ENCODE data around the gene TRIO.

DNA sequence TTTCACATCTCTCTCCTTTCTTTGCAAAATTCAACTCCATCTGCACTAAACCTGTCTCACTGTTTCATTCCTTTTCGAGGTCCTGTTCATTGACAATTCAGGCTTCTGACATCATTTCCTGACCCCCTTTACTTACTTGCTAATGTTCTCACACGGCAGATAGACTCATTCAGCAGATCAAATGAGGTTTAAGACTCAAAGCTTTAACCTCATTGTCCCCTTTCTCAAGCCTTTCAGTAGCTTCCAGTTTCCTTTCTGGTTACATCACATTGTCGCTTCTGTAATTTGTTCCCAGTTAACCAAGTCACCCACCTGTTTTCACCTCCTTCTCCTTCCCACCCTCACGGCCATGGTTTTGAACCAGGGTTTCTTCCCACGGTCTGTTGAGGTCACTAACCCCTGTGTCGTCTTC is 295.1 kb downstream of the TRIO start:
- no peak for TF ChIP-seq EZH2 (optimal IDR thresholded peaks at IDR 0.05; ENCODE audit: low read depth, low read length)
- TF ChIP-seq, protein P1, sequence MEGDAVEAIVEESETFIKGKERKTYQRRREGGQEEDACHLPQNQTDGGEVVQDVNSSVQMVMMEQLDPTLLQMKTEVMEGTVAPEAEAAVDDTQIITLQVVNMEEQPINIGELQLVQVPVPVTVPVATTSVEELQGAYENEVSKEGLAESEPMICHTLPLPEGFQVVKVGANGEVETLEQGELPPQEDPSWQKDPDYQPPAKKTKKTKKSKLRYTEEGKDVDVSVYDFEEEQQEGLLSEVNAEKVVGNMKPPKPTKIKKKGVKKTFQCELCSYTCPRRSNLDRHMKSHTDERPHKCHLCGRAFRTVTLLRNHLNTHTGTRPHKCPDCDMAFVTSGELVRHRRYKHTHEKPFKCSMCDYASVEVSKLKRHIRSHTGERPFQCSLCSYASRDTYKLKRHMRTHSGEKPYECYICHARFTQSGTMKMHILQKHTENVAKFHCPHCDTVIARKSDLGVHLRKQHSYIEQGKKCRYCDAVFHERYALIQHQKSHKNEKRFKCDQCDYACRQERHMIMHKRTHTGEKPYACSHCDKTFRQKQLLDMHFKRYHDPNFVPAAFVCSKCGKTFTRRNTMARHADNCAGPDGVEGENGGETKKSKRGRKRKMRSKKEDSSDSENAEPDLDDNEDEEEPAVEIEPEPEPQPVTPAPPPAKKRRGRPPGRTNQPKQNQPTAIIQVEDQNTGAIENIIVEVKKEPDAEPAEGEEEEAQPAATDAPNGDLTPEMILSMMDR (IDR thresholded peaks at IDR 0.05; ENCODE audit: low read length) = no peak
- TF ChIP-seq EZH2phosphoT487 (IDR thresholded peaks at IDR 0.05; ENCODE audit: low read length) = no peak
